Body of pancreas (tissue), 4 donors: Measurements from ENCODE around the gene GRK3. TPM values are rescaled to one million over a fixed set of nuclear protein-coding genes. Genes with fewer than 3 reads are reported as not detected.

Experiments
- ATAC-seq: fragments of 150-250 bp; one replicate; pipeline ENCODE4 v1.9.1; 2016
- DNase-seq, 4 donors: peaks; one replicate each; pipeline ENCODE4 v3.0.0-alpha.2; 2019
- H3K27ac ChIP-seq, 4 donors: fragments of 200-600 bp; sonication (generic); 1 replicate in 3 of 4; 2 replicates in 1 of 4; pipeline versions ENCODE4 v1.5.1 to v1.6.1; 2016 to 2019; ENCODE audit warnings: mild to moderate bottlenecking in 1 of 4, mixed read lengths in 1 of 4, moderate library complexity in 1 of 4
- H3K27me3 ChIP-seq, 2 donors: fragments of 200-600 bp; sonication (generic); one replicate each; pipeline ENCODE4 v1.6.0; 2016; ENCODE audit warnings: mild to moderate bottlenecking in 1 of 2
- H3K36me3 ChIP-seq, 2 donors: fragments of 200-600 bp; sonication (generic); replicated peaks in 1 of 2; 2 replicates each; pipeline ENCODE4 v1.5.1; 2016; ENCODE audit warnings: low read depth in 2 of 2; ENCODE audit not compliant: insufficient read depth in 1 of 2
- H3K4me1 ChIP-seq: fragments of 200-600 bp; sonication (generic); one replicate; pipeline ENCODE4 v1.6.0; 2016
- H3K4me3 ChIP-seq, 2 donors: fragments of 200-600 bp; sonication (generic); 1 replicate in 1 of 2; 2 replicates in 1 of 2; pipeline ENCODE4 v1.5.1; 2016 to 2019
- H3K9me3 ChIP-seq, 3 donors: fragments of 200-600 bp; sonication (generic); 1 replicate in 2 of 3; 2 replicates in 1 of 3; pipeline ENCODE4 v1.5.1; 2016
- POLR2A ChIP-seq, 3 donors: fragments of 450-650 bp; IDR thresholded peaks; one replicate each; pipeline ENCODE4 v1.6.1; 2016; ENCODE audit warnings: antibody characterized with exemption in 3 of 3, mild to moderate bottlenecking in 2 of 3
- WGBS, 2 donors: methylation state at CpG; one replicate each; pipeline ENCODE4 v1.1.5; 2017; 5-methylcytosine and 5-hydroxymethylcytosine counted together
- intact Hi-C: fragments of 100-400 bp; cut with DNase I; formaldehyde crosslinking; loops from one replicate; pipeline ENCODE4 v1.15.1; 2023
- total RNA-seq, 2 donors: library from RNA; depleted of rRNA; stranded (reverse); fragments of >200 nt; gene quantifications; one replicate each; pipeline ENCODE4 v1.1.0, GENCODE V29; 2016
- TF ChIP-seq, protein P1 (sequence below), 7 experiments: fragments of 450-650 bp in 4 of 7; fragments of 200-600 bp in 3 of 7; sonication (generic) in 3 of 7; IDR thresholded peaks; one replicate each; pipeline ENCODE4 v1.5.1; 2016 to 2019; ENCODE audit warnings: antibody characterized with exemption in 7 of 7

The GRK3 gene
- total RNA-seq, 2 donors from 2014 or later: 10.4 to 10.9 TPM

DNA sequence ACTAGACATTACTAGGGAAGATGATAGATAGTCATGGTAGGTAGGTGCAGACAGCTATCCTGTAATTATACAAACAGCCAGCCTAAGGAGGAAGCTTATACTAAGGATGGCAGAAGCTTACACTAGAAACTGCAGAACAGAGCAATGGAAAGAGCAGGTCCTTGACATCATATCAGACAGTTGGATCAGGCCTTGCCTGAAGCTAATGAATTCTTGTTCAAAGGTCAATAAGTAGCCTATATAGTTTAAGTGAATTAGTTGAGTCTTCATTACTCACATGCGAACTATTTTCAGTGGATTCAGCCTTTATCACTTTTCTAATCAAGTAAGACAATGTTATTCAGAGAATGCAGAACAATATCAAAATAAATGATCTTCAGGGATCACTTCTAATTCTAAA, 22.3 kb upstream of the GRK3 start:
- no peak overlapping the region for H3K4me3 ChIP-seq
- ATAC-seq (no peak), DNase-seq (no peak)
- no peaks in the 10 kb centered on the region for H3K27me3 ChIP-seq
- H3K27ac ChIP-seq: no peak overlapping the region
- intact Hi-C loops: no loop called here
- 86 to 90% methylated on average over 1 of the region's 1 CpG for WGBS, 2 donors
- H3K4me1 ChIP-seq: peaks cover 19% of the 10 kb centered on the region
- H3K36me3 ChIP-seq: no peaks in the 10 kb centered on the region
- H3K9me3 ChIP-seq: no peaks in the 10 kb centered on the region
- TF ChIP-seq, protein P1, sequence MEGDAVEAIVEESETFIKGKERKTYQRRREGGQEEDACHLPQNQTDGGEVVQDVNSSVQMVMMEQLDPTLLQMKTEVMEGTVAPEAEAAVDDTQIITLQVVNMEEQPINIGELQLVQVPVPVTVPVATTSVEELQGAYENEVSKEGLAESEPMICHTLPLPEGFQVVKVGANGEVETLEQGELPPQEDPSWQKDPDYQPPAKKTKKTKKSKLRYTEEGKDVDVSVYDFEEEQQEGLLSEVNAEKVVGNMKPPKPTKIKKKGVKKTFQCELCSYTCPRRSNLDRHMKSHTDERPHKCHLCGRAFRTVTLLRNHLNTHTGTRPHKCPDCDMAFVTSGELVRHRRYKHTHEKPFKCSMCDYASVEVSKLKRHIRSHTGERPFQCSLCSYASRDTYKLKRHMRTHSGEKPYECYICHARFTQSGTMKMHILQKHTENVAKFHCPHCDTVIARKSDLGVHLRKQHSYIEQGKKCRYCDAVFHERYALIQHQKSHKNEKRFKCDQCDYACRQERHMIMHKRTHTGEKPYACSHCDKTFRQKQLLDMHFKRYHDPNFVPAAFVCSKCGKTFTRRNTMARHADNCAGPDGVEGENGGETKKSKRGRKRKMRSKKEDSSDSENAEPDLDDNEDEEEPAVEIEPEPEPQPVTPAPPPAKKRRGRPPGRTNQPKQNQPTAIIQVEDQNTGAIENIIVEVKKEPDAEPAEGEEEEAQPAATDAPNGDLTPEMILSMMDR (IDR thresholded peaks at IDR 0.05): no peak
- no peak for TF ChIP-seq POLR2A (IDR thresholded peaks at IDR 0.05)

DNA sequence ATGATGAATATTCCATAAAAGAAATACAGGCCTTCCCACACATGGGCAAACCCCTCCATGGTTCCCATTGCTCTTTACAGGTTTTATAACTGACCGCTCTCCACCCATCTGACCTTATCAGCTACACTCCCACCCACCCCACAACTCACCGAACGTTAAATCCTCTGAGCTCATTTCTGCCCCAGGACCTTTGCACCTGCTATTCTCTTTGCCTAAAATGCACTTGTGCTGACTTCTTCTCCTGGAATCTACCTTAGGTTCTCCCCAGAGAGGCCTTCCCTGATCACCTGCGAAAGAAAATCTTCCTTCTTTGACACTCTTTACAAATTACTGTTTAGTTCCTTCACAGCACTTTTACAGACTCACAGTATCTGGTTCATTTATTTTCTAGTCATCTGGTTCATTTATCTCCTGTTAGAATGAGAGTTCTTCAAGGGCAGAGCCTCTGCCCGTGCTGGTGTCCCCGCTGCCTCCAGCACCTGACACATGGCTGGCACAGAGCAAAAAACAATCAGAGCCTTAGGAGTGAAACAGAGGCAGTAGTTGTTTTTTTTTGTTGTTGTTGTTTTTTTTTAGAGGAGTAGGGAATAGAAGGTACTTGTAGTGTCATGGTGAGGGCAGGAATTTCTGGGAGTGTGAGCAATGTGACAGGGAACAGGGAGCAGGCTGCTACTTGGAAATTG, 21.6 kb upstream of the GRK3 start:
- Histone ChIP-seq H3K27me3 (no peaks in the 10 kb centered on the region), H3K27ac (peak overlapping the region in 1 of 4 donors; percentile 26), H3K4me1 (peaks cover 19% of the 10 kb centered on the region), H3K36me3 (no peaks in the 10 kb centered on the region), H3K9me3 (no peaks in the 10 kb centered on the region), H3K4me3 (no peak overlapping the region)
- ATAC-seq (no peak), DNase-seq (no peak)
- intact Hi-C loops: no loop called here
- TF ChIP-seq, protein P1 (IDR thresholded peaks at IDR 0.05): no peak
- TF ChIP-seq POLR2A (IDR thresholded peaks at IDR 0.05): no peak
- whole genome bisulfite sequencing, 2 donors: 65% methylated on average over 6 of the region's 6 CpGs

DNA sequence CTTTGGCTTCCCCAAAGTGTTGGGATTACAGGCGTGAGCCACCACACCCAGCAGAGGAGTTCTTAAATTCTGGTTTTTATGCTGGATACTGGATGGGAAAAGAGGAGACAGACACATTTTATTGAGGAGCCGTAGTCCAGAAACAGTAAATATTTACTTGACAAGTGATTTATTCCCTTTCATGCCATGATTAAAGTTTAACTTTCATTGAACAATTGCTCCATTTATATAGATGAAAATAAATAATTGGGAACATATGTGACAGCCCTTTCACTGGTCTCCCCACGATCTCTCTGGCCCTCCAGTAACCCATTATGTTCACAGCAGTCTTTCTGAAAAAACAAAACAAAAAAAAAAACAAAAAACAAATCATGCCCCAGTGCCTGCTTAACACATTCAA, 19.3 kb upstream of the GRK3 start:
- Histone ChIP-seq H3K9me3 (no peaks in the 10 kb centered on the region), H3K4me1 (peaks cover 23% of the 10 kb centered on the region), H3K4me3 (no peak overlapping the region), H3K36me3 (no peaks in the 10 kb centered on the region), H3K27ac (peak overlapping the region in 3 of 4 donors; percentile 51 to 58 (median 51)), H3K27me3 (no peaks in the 10 kb centered on the region)
- DNase-seq: no peak
- intact Hi-C loops: no loop called here
- WGBS, 2 donors: 22 to 26% methylated on average over 3 of the region's 3 CpGs
- TF ChIP-seq, protein P1 (IDR thresholded peaks at IDR 0.05): no peak
- TF ChIP-seq POLR2A (IDR thresholded peaks at IDR 0.05): no peak
- ATAC-seq: peak; percentile 42

DNA sequence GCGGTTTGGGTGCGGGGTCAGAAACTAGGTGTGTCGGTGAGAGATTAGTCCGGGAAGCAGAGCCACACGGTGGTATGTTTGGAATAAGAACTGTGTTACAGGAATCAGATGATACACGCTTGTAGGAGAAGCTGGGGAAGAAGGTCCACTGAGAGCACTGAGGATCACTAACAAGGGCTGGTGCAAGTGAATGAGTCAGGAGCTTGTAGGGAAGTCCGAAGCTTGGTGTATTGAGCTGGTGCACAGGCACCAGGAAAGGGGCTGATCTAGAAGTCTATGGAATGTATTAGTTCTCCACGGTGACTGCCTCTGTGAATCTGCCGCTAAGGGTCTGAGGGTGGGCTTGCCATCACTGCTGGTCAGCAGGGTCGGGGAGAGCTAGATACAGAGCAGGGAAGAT, 18.8 kb upstream of the GRK3 start:
- intact Hi-C loops: no loop called here
- WGBS, 2 donors: 44 to 58% methylated on average over 10 of the region's 10 CpGs
- Histone ChIP-seq H3K36me3 (no peaks in the 10 kb centered on the region), H3K4me3 (no peak overlapping the region), H3K9me3 (peaks cover 0 to 1% (median 0%) of the 10 kb centered on the region in 3 donors), H3K27me3 (no peaks in the 10 kb centered on the region), H3K4me1 (peaks cover 23% of the 10 kb centered on the region), H3K27ac (peak overlapping the region in 3 of 4 donors; percentile 51 to 58 (median 51))
- ATAC-seq (peak; percentile 30), DNase-seq (no peak)
- no peak for TF ChIP-seq POLR2A (IDR thresholded peaks at IDR 0.05)
- TF ChIP-seq, protein P1 (IDR thresholded peaks at IDR 0.05): no peak

DNA sequence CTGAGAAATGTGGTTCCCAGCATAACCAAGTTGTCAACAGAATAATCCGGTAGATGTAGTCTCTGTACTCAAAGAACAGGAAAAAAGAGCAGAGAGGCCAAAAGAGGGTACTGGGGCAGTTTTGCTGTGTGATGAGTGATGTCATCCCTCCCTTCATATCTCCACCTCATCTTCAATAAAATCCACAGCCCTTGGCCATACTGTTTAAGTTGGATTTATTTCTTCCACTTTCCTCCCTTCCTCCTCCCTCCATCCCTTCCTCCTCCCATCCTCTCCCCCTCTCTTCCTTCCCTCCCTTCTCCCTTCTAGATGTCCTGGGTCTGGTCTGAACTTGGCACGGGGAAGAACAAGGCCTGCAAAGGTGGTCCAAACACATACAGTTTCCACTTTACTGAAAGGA, 18.2 kb upstream of the GRK3 start:
- no peak for TF ChIP-seq POLR2A (IDR thresholded peaks at IDR 0.05)
- TF ChIP-seq, protein P1 (IDR thresholded peaks at IDR 0.05): no peak
- Histone ChIP-seq H3K27ac (peak overlapping the region in 3 of 4 donors; percentile 51 to 58 (median 51)), H3K27me3 (no peaks in the 10 kb centered on the region), H3K4me1 (peaks cover 23% of the 10 kb centered on the region), H3K9me3 (peaks cover 0 to 7% (median 0%) of the 10 kb centered on the region in 3 donors), H3K36me3 (no peaks in the 10 kb centered on the region), H3K4me3 (no peak overlapping the region)
- ATAC-seq: no peak
- DNase-seq: no peak
- intact Hi-C loops: no loop called here
- 71 to 82% methylated on average over 2 of the region's 2 CpGs for WGBS, 2 donors
